ENCODE data around the gene ARHGAP26. TPM values are rescaled to one million over a fixed set of nuclear protein-coding genes. Genes with fewer than 3 reads are reported as not detected.

Gene ARHGAP26
- total and polyA plus RNA-seq, 7 donors: 5.4 to 25.5 (median 19.1) TPM

DNA sequence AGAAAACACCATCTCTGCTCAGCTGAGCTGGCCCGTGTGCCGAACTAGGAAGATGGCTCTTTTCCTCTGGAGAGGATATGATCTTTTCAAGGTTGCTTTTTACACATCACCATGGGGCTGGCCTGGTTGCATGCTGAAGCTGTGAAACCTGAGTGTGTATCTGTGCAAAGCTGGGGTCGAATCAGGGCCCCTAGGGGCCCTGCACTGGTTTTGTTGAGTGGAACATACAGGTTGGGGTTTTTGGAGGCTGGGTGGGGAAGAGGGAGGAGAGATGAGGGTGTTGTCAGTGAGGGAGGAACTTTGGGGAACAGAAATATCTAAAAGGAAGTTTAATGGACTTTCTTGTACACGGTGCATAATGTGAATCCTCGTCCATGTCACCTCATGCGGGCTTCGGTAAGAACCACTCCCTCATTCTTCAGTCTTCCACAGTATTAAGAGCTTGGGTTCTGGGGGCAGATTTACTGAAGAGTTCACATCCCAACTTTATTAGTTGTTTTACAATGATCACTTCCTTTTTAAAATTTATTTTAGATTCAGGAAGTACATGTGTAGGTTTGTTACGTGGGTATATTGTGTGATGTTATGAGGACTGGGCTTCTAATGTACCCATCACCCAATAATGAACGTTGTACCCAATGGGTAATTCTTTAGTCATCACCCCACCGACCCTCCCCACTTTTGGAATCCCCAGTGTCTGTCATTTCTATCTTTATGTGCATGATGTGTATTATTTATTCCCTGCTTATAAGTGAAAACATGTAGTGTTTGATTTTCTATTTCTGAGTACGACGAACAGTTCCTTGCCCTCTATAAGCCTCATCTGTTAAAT lies 395.1 kb downstream of the ARHGAP26 start:
- WGBS, 2 donors: 88 to 92% methylated on average over 12 of the region's 12 CpGs
- no peak overlapping the region for H3K4me3 ChIP-seq
- intact Hi-C loops (cut with DNase I): no loop called here

DNA sequence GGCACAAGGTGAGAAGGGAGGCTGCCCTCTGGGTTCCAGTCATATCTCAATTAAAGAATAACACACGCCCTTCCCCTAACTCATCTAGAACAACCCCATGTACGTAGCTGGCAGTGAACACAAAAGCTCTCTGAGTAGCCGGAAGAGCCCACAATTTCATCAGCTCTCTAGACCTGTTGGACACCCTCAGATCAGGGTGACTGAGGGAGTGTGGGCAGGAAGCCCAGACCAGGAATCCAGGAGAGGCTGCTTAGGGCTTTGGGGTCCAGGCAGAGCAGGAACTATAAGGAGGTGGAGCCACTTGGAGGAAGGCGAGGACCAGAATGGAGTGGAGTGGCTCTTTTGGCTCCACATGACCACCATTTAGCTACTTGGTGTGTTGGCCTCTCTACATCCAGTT lies 395.9 kb downstream of the ARHGAP26 start:
- WGBS, 2 donors: 86 to 91% methylated on average over 4 of the region's 4 CpGs
- no peak overlapping the region for H3K27ac ChIP-seq
- intact Hi-C loops (cut with DNase I): no loop called here
- no peaks in the 10 kb centered on the region for H3K36me3 ChIP-seq
- H3K4me3 ChIP-seq: no peak overlapping the region
- no peak for DNase-seq
- no peaks in the 10 kb centered on the region for H3K4me1 ChIP-seq
- no peaks in the 10 kb centered on the region for H3K27me3 ChIP-seq
- TF ChIP-seq POLR2AphosphoS5 (IDR thresholded peaks at IDR 0.05) (no peak), POLR2A (IDR thresholded peaks at IDR 0.05) (no peak), EP300 (IDR thresholded peaks at IDR 0.05) (no peak)
- TF ChIP-seq, protein P1, sequence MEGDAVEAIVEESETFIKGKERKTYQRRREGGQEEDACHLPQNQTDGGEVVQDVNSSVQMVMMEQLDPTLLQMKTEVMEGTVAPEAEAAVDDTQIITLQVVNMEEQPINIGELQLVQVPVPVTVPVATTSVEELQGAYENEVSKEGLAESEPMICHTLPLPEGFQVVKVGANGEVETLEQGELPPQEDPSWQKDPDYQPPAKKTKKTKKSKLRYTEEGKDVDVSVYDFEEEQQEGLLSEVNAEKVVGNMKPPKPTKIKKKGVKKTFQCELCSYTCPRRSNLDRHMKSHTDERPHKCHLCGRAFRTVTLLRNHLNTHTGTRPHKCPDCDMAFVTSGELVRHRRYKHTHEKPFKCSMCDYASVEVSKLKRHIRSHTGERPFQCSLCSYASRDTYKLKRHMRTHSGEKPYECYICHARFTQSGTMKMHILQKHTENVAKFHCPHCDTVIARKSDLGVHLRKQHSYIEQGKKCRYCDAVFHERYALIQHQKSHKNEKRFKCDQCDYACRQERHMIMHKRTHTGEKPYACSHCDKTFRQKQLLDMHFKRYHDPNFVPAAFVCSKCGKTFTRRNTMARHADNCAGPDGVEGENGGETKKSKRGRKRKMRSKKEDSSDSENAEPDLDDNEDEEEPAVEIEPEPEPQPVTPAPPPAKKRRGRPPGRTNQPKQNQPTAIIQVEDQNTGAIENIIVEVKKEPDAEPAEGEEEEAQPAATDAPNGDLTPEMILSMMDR (IDR thresholded peaks at IDR 0.05): no peak
- no peaks in the 10 kb centered on the region for H3K9me3 ChIP-seq

More for the DNA sequence above, 395.1 kb downstream of the ARHGAP26 start:
- DNase-seq: no peak
- H3K27me3 ChIP-seq: no peaks in the 10 kb centered on the region
- no peaks in the 10 kb centered on the region for H3K4me1 ChIP-seq
- H3K27ac ChIP-seq: no peak overlapping the region
- no peaks in the 10 kb centered on the region for H3K36me3 ChIP-seq
- no peaks in the 10 kb centered on the region for H3K9me3 ChIP-seq
- TF ChIP-seq, protein P1 (IDR thresholded peaks at IDR 0.05): no peak
- TF ChIP-seq EP300 (IDR thresholded peaks at IDR 0.05) (no peak), POLR2AphosphoS5 (IDR thresholded peaks at IDR 0.05) (no peak)

DNA sequence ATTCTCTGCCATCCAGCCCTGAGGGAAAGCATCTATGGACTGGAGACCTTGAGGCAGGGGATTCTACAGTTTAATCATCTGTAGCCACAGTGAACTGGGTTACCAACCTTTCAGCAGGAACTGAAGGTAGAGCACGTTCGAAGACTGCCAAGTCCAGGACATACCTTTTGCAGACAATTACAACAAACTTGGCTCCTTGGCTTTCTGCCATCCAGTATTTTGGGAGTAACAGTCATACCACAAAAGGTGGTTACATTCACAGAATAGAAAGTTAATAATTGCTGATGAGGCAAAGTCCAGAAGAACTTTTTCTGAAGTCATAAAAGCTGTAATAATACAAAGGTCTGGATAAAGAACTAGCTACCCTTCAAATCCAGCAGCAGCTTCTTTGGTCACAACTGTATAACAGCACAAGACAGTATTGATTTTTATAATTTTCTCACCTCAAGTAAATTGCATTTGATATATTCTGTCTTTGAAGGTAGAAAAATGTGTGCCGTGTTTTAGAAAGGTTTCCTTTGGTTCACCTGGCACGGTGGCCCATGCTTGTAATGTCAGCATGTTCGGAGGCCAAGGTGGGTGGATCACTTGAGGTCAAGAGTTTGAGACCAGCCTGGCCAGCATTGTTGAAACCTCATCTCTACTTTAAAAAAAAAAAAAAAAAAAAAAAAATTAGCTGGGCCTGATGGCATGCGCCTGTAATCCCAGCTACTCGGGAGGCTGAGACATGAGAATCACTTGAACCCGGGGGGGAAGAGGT lies 396.7 kb downstream of the ARHGAP26 start:
- TF ChIP-seq EP300 (IDR thresholded peaks at IDR 0.05): no peak
- TF ChIP-seq POLR2A (IDR thresholded peaks at IDR 0.05): no peak
- TF ChIP-seq, protein P1 (IDR thresholded peaks at IDR 0.05): no peak
- no peak for TF ChIP-seq POLR2AphosphoS5 (IDR thresholded peaks at IDR 0.05)
- no peaks in the 10 kb centered on the region for H3K9me3 ChIP-seq
- H3K27me3 ChIP-seq: no peaks in the 10 kb centered on the region
- 59 to 83% methylated on average over 8 of the region's 8 CpGs for WGBS, 2 donors
- no peaks in the 10 kb centered on the region for H3K4me1 ChIP-seq
- intact Hi-C loops (cut with DNase I): no loop called here
- no peak overlapping the region for H3K4me3 ChIP-seq
- DNase-seq: no peak
- H3K36me3 ChIP-seq: no peaks in the 10 kb centered on the region
- no peak overlapping the region for H3K27ac ChIP-seq

DNA sequence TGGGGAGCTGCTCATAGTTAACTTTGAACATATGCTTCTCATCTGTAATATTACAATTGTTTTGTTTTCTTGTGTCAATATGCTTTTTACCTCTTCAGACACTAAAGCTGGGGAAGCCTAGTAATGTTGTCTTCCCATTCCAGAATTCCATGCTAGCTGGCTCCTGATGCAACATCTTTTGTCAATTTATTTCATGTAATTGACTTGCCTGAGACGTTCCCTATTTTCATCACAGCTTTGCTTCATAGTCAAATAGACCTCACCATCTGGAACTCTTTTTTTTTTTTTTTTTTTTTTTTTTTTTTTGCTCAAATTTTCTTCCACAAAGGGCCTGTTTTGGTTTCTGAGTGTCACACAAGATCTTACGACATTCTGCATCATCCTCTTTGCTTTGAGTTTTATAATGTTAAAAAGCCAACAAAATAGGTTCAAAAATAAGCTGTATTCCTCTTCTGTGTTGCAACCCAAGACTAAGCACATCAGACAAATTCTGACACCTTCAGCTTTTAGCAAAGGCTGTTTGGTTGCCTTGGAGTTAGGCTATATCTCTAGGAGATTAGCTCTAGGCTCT lies 398.1 kb downstream of the ARHGAP26 start:
- WGBS, 2 donors: 79 to 81% methylated on average over 2 of the region's 2 CpGs
- no peak overlapping the region for H3K4me3 ChIP-seq
- no peaks in the 10 kb centered on the region for H3K9me3 ChIP-seq
- no peaks in the 10 kb centered on the region for H3K4me1 ChIP-seq
- no peaks in the 10 kb centered on the region for H3K36me3 ChIP-seq
- TF ChIP-seq, protein P1 (IDR thresholded peaks at IDR 0.05): no peak
- no peak for TF ChIP-seq POLR2AphosphoS5 (IDR thresholded peaks at IDR 0.05)
- peak overlapping the region in 1 of 4 donors; percentile 15 for H3K27ac ChIP-seq
- DNase-seq: no peak
- intact Hi-C loops (cut with DNase I): no loop called here
- H3K27me3 ChIP-seq: no peaks in the 10 kb centered on the region

All from sigmoid colon (tissue), 7 donors.